ENCODE data around the gene PAAF1. TPM values are rescaled to one million over a fixed set of nuclear protein-coding genes. Genes with fewer than 3 reads are reported as not detected.

Gene PAAF1
- total RNA-seq (2022; extraction: Qiagen RNA extraction; ENCODE audit: low read depth), result 10.6 to 11.7 TPM (median 10.9 TPM) in 5 replicates

GRCh38 chr11:73876424-73877310 is at the start of gene PAAF1, which contains the start of gene COA4:
Gene PAAF1 (plus strand): TSS chr11:73876999. CDS start chr11:73877022, 23 bp downstream.
Gene COA4 (minus strand): TSS chr11:73876846. CDS start chr11:73873378, 3,468 bp downstream.

GRCh38 chr11:73950869-73951710 is 74.3 kb downstream of the PAAF1 start, which contains the start of gene DNAJB13:
Gene DNAJB13 (plus strand): TSS chr11:73951026. CDS start chr11:73951070, 44 bp downstream.

Other genes with a start within 250 kb of the PAAF1 start
- 0.44 to 1.2 TPM (median 0.85 TPM) in 5 replicates for gene PLEKHB1, start 230.4 kb upstream of the PAAF1 start, total RNA-seq (2022; extraction: Qiagen RNA extraction; ENCODE audit: low read depth)
- gene RAB6A, start 115.9 kb upstream of the PAAF1 start, total RNA-seq (2022; extraction: Qiagen RNA extraction; ENCODE audit: low read depth), result 41.2 to 61.9 TPM (median 61.2 TPM) in 5 replicates
- gene MRPL48, start 89.1 kb upstream of the PAAF1 start, total RNA-seq (2022; extraction: Qiagen RNA extraction; ENCODE audit: low read depth), result 48.1 to 64.0 TPM (median 53.1 TPM) in 5 replicates
- gene COA4, start 153 bp upstream of the PAAF1 start, total RNA-seq (2022; extraction: Qiagen RNA extraction; ENCODE audit: low read depth), result 127 to 162 TPM (median 135 TPM) in 5 replicates
- 0.27 to 0.42 TPM (median 0.32 TPM) in 3 of 5 replicates, not detected in the others for gene DNAJB13, start 74.0 kb downstream of the PAAF1 start, total RNA-seq (2022; extraction: Qiagen RNA extraction; ENCODE audit: low read depth)
- 69.6 to 84.6 TPM (median 79.5 TPM) in 5 replicates for gene UCP2, start 105.8 kb downstream of the PAAF1 start, total RNA-seq (2022; extraction: Qiagen RNA extraction; ENCODE audit: low read depth)
- 1.1 to 2.0 TPM (median 1.3 TPM) in 5 replicates for gene UCP3, start 132.1 kb downstream of the PAAF1 start, total RNA-seq (2022; extraction: Qiagen RNA extraction; ENCODE audit: low read depth)